SK-N-SH (cell line): ENCODE results near the gene ADAMTS13. TPM values are rescaled to one million over a fixed set of nuclear protein-coding genes. Genes with fewer than 3 reads are reported as not detected.

Experiments used
- CTCF ChIA-PET: fragments of 300-600, 350-600 bp; formaldehyde crosslinking; extraction: SDS; loops from one replicate; lab custom pipeline; 2021; lab: Yijun Ruan, JAX
- POLR2A ChIA-PET: fragments of 350-600 bp; sonication (Branson Sonifier 250); formaldehyde crosslinking; extraction: SDS; loops from one replicate; lab custom pipeline; 2020; ENCODE audit warnings: antibody characterized with exemption, inconsistent platforms; lab: Yijun Ruan, JAX
- DNase-seq: peaks from one replicate; pipeline ENCODE4 v3.0.0; 2012
- H2AFZ ChIP-seq: fragments of 200-600 bp; sonication (generic); 2 replicates; pipeline ENCODE4 v1.8.1; 2016; ENCODE audit warnings: antibody characterized with exemption, mild to moderate bottlenecking, low read depth
- H3F3A ChIP-seq: fragments of 200-600 bp; sonication (generic); replicated peaks from 2 replicates; pipeline ENCODE3; 2016; ENCODE audit warnings: antibody characterized with exemption, mild to moderate bottlenecking; ENCODE audit not compliant: insufficient read depth
- H3K27ac ChIP-seq, 2 experiments: fragments of 200-500 bp in 1 of 2; fragments of 200-600 bp in 1 of 2; sonication (Bioruptor generic) in 1 of 2; sonication (generic), shearing (Covaris generic) in 1 of 2; 2 replicates each; pipeline versions ENCODE4 v1.5.1 to v1.6.1; 2014 to 2016; ENCODE audit warnings: low read depth in 2 of 2, inconsistent platforms in 1 of 2, low read length in 1 of 2, mild to moderate bottlenecking in 1 of 2, mixed read lengths in 1 of 2
- H3K27me3 ChIP-seq: fragments of 200-600 bp; sonication (generic), shearing (Covaris generic); 2 replicates; pipeline ENCODE4 v1.6.1; 2016; ENCODE audit warnings: mixed run types; ENCODE audit not compliant: insufficient read depth
- H3K36me3 ChIP-seq, 2 experiments: fragments of 200-500 bp in 1 of 2; fragments of 200-600 bp in 1 of 2; sonication (Bioruptor generic) in 1 of 2; sonication (generic) in 1 of 2; replicated peaks in 1 of 2; 2 replicates each; pipeline versions ENCODE3 to v1.5.1; 2014 to 2016; ENCODE audit warnings: low read length in 1 of 2, mild to moderate bottlenecking in 1 of 2; ENCODE audit not compliant: insufficient read depth in 2 of 2, control insufficient read depth in 1 of 2
- H3K4me1 ChIP-seq, 2 experiments: fragments of 200-500 bp in 1 of 2; fragments of 200-600 bp in 1 of 2; sonication (Bioruptor generic) in 1 of 2; sonication (generic), shearing (Covaris generic) in 1 of 2; 2 replicates each; pipeline versions ENCODE4 v1.5.1 to v1.6.1; 2014 to 2016; ENCODE audit warnings: low read depth in 1 of 2, low read length in 1 of 2, mixed run types in 1 of 2; ENCODE audit not compliant: insufficient read depth in 2 of 2, control insufficient read depth in 1 of 2
- H3K4me2 ChIP-seq: fragments of 200-600 bp; sonication (generic), shearing (Covaris generic); 2 replicates; pipeline ENCODE4 v1.6.1; 2017; ENCODE audit warnings: mixed run types
- H3K4me3 ChIP-seq, 2 experiments: fragments of 200-500 bp in 1 of 2; fragments of 200-600 bp in 1 of 2; sonication (Bioruptor generic) in 1 of 2; sonication (generic), shearing (Covaris generic) in 1 of 2; 2 replicates each; pipeline versions ENCODE4 v1.5.1 to v1.8.1; 2014 to 2016; ENCODE audit warnings: low read depth in 2 of 2, inconsistent platforms in 1 of 2, low read length in 1 of 2, mild to moderate bottlenecking in 1 of 2, mixed read lengths in 1 of 2, moderate library complexity in 1 of 2
- H3K79me2 ChIP-seq: fragments of 200-600 bp; sonication (generic); 2 replicates; pipeline ENCODE4 v1.8.1; 2017; ENCODE audit warnings: mild to moderate bottlenecking; ENCODE audit not compliant: insufficient read depth
- H3K9ac ChIP-seq: fragments of 200-600 bp; sonication (generic); 2 replicates; pipeline ENCODE4 v1.6.1; 2017; ENCODE audit warnings: mixed run types
- H3K9me2 ChIP-seq: fragments of 200-600 bp; sonication (generic); 2 replicates; pipeline ENCODE4 v1.6.1; 2017; ENCODE audit warnings: mixed run types
- H3K9me3 ChIP-seq: fragments of 200-600 bp; sonication (generic); 2 replicates; pipeline ENCODE4 v1.6.1; 2017; ENCODE audit warnings: mixed run types, mild to moderate bottlenecking, moderate library complexity
- H4K20me1 ChIP-seq: fragments of 200-600 bp; sonication (generic); 2 replicates; pipeline ENCODE4 v1.6.1; 2017; ENCODE audit warnings: mild to moderate bottlenecking, mixed run types; ENCODE audit not compliant: insufficient read depth
- EZH2phosphoT487 ChIP-seq: fragments of 200-600 bp; sonication (generic); IDR thresholded peaks from 2 replicates; pipeline ENCODE4 v1.6.1; 2017; ENCODE audit warnings: low read depth, mixed run types, mild to moderate bottlenecking, antibody characterized with exemption, moderate library complexity, borderline replicate concordance
- GABPA ChIP-seq: IDR thresholded peaks from 2 replicates; pipeline ENCODE4 v1.4.0; 2012; ENCODE audit warnings: low read depth, mild to moderate bottlenecking
- GATA2 ChIP-seq: sonication (generic); formaldehyde crosslinking; IDR thresholded peaks from 2 replicates; pipeline ENCODE4 v1.5.0; 2020; ENCODE audit warnings: mild to moderate bottlenecking, missing genetic modification reagents
- JUND ChIP-seq: IDR thresholded peaks from 2 replicates; pipeline ENCODE4 v1.4.0; 2012
- MXI1 ChIP-seq: IDR thresholded peaks from 2 replicates; pipeline ENCODE4 v1.6.1; 2012; ENCODE audit warnings: mild to moderate bottlenecking, low read depth, low read length, improper control_type of control experiment
- NFIC ChIP-seq: IDR thresholded peaks from 2 replicates; pipeline ENCODE4 v1.4.0; 2012; ENCODE audit warnings: borderline replicate concordance
- NRF1 ChIP-seq: IDR thresholded peaks from 2 replicates; pipeline ENCODE4 v1.6.1; 2012; ENCODE audit warnings: low read depth, mild to moderate bottlenecking, low read length
- RAD21 ChIP-seq: IDR thresholded peaks from 2 replicates; pipeline ENCODE4 v1.6.1; 2012; ENCODE audit warnings: mild to moderate bottlenecking, low read length
- RCOR1 ChIP-seq: fragments of 150-350 bp; IDR thresholded peaks from 2 replicates; pipeline ENCODE4 v1.6.1; 2017; ENCODE audit warnings: antibody characterized with exemption, low read length
- RFX5 ChIP-seq: IDR thresholded peaks from 2 replicates; pipeline ENCODE4 v1.6.1; 2012; ENCODE audit warnings: mild to moderate bottlenecking, improper control_type of control experiment, low read length
- SIN3A ChIP-seq: IDR thresholded peaks from 2 replicates; pipeline ENCODE4 v1.6.1; 2012; ENCODE audit warnings: low read depth, mild to moderate bottlenecking, low read length, moderate library complexity, borderline replicate concordance
- SMC3 ChIP-seq: IDR thresholded peaks from 2 replicates; pipeline ENCODE4 v1.6.1; 2012; ENCODE audit warnings: low read depth, low read length, improper control_type of control experiment
- TAF1 ChIP-seq: IDR thresholded peaks from 2 replicates; pipeline ENCODE4 v1.6.1; 2012; ENCODE audit warnings: low read depth, mild to moderate bottlenecking, low read length, moderate library complexity, borderline replicate concordance
- USF2 ChIP-seq: fragments of 150-350 bp; IDR thresholded peaks from 2 replicates; pipeline ENCODE4 v1.6.1; 2017; ENCODE audit warnings: antibody characterized with exemption, low read length, low read depth, borderline replicate concordance
- WGBS: methylation state at CpG from one replicate; pipeline ENCODE4 v1.1.6; 2017; ENCODE audit warnings: low lambda C conversion rate; 5-methylcytosine and 5-hydroxymethylcytosine counted together
- polyA plus RNA-seq, 3 experiments: library from polyadenylated mRNA; depleted of rRNA; stranded (reverse); fragments of >200 nt; gene quantifications; 2 replicates each; pipeline ENCODE4 v1.2.3, GENCODE V29; 2012
- TF ChIP-seq, protein P1 (sequence below): IDR thresholded peaks from 2 replicates; pipeline ENCODE4 v1.4.0; 2012; ENCODE audit warnings: low read depth, borderline replicate concordance
- TF ChIP-seq, protein P2 (sequence below): IDR thresholded peaks from 2 replicates; pipeline ENCODE4 v1.6.1; 2012; ENCODE audit warnings: mild to moderate bottlenecking, low read depth, low read length, moderate library complexity
- TF ChIP-seq, protein P3 (sequence below): IDR thresholded peaks from 2 replicates; pipeline ENCODE4 v1.4.0; 2012; ENCODE audit warnings: low read depth

Gene ADAMTS13
- polyA plus RNA-seq, 1 of the 3 experiments (the other 2 are of a cell fraction), result 10.6 TPM

GRCh38 chr9:133393399-133393798 lies 28.8 kb upstream of the ADAMTS13 start:
- TF ChIP-seq TAF1 (no peak), EZH2phosphoT487 (no peak), GATA2 (CRISPR knock-in tag) (no peak), SIN3A (no peak), RAD21 (no peak), GABPA (no peak), USF2 (no peak), RFX5 (no peak), RCOR1 (no peak), JUND (no peak), MXI1 (no peak), NFIC (no peak), NRF1 (no peak), SMC3 (no peak)
- TF ChIP-seq, protein P1, sequence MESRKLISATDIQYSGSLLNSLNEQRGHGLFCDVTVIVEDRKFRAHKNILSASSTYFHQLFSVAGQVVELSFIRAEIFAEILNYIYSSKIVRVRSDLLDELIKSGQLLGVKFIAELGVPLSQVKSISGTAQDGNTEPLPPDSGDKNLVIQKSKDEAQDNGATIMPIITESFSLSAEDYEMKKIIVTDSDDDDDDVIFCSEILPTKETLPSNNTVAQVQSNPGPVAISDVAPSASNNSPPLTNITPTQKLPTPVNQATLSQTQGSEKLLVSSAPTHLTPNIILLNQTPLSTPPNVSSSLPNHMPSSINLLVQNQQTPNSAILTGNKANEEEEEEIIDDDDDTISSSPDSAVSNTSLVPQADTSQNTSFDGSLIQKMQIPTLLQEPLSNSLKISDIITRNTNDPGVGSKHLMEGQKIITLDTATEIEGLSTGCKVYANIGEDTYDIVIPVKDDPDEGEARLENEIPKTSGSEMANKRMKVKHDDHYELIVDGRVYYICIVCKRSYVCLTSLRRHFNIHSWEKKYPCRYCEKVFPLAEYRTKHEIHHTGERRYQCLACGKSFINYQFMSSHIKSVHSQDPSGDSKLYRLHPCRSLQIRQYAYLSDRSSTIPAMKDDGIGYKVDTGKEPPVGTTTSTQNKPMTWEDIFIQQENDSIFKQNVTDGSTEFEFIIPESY, result no peak
- TF ChIP-seq, protein P2, sequence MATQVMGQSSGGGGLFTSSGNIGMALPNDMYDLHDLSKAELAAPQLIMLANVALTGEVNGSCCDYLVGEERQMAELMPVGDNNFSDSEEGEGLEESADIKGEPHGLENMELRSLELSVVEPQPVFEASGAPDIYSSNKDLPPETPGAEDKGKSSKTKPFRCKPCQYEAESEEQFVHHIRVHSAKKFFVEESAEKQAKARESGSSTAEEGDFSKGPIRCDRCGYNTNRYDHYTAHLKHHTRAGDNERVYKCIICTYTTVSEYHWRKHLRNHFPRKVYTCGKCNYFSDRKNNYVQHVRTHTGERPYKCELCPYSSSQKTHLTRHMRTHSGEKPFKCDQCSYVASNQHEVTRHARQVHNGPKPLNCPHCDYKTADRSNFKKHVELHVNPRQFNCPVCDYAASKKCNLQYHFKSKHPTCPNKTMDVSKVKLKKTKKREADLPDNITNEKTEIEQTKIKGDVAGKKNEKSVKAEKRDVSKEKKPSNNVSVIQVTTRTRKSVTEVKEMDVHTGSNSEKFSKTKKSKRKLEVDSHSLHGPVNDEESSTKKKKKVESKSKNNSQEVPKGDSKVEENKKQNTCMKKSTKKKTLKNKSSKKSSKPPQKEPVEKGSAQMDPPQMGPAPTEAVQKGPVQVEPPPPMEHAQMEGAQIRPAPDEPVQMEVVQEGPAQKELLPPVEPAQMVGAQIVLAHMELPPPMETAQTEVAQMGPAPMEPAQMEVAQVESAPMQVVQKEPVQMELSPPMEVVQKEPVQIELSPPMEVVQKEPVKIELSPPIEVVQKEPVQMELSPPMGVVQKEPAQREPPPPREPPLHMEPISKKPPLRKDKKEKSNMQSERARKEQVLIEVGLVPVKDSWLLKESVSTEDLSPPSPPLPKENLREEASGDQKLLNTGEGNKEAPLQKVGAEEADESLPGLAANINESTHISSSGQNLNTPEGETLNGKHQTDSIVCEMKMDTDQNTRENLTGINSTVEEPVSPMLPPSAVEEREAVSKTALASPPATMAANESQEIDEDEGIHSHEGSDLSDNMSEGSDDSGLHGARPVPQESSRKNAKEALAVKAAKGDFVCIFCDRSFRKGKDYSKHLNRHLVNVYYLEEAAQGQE, result no peak
- TF ChIP-seq, protein P3, sequence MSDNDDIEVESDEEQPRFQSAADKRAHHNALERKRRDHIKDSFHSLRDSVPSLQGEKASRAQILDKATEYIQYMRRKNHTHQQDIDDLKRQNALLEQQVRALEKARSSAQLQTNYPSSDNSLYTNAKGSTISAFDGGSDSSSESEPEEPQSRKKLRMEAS, result no peak
- TF ChIP-seq, all 33 proteins: peak for 0
- H3K9me3 ChIP-seq, result no peaks in the 10 kb centered on the region
- H3K79me2 ChIP-seq, result no peaks in the 10 kb centered on the region
- no peak overlapping the region for H3K4me3 ChIP-seq
- H3K27ac ChIP-seq, result no peak overlapping the region
- no peak overlapping the region for H3K4me2 ChIP-seq
- H2AFZ ChIP-seq, result no peak overlapping the region
- ChIA-PET POLR2A (no interaction called here), CTCF (interaction anchor here (1.0 kb wide), 1 partner anchor 17 kb away, joined by 3 read pairs; no protein-coding TSS in a partner anchor)
- no peaks in the 10 kb centered on the region for H4K20me1 ChIP-seq
- WGBS, result 45% methylated on average over 3 of the region's 3 CpGs
- H3K4me1 ChIP-seq, result no peaks in the 10 kb centered on the region
- H3K9me2 ChIP-seq, result no peaks in the 10 kb centered on the region
- H3F3A ChIP-seq, result no peaks in the 10 kb centered on the region
- no peak overlapping the region for H3K9ac ChIP-seq
- DNase-seq, result no peak
- H3K27me3 ChIP-seq, result no peaks in the 10 kb centered on the region
- no peaks in the 10 kb centered on the region for H3K36me3 ChIP-seq
